HepG2 (cell line): ENCODE measurements around the gene RPL35. TPM values are rescaled to one million over a fixed set of nuclear protein-coding genes. Genes with fewer than 3 reads are reported as not detected.

Experiments used
- ATAC-seq: fragments of 200-7000 bp; cut with Tn5 transposase; 3 replicates; pipeline ENCODE4 v1.9.1; 2020; ENCODE audit warnings: mild to moderate bottlenecking, moderate library complexity
- BruUV-seq: library from RNA; stranded (reverse); fragments of 400-500 nt; replicated peaks from 2 replicates; lab custom pipeline; 2021; lab: Mats Ljungman, UMichigan
- CTCF ChIA-PET: fragments of 300-600 bp; formaldehyde crosslinking; extraction: SDS; loops from one replicate; lab custom pipeline; 2021; ENCODE audit warnings: low total read pairs, inconsistent platforms, low intra/inter-chr PET ratio; lab: Yijun Ruan, JAX
- POLR2A ChIA-PET: fragments of 350-600 bp; sonication (Branson Sonifier 250); formaldehyde crosslinking; loops from one replicate; lab custom pipeline; 2020; ENCODE audit warnings: antibody characterized with exemption, inconsistent platforms; lab: Yijun Ruan, JAX
- DNase-seq: peaks from one replicate; pipeline ENCODE4 v3.0.0-alpha.2; 2015; ENCODE audit warnings: low spot score
- FAIRE-seq: peaks from 3 replicates; lab custom pipeline; 2011; peaks lifted over from hg19 to GRCh38; lab: Jason Lieb, UNC
- H2AFZ ChIP-seq: one replicate; pipeline ENCODE4 v1.6.1; 2011; ENCODE audit warnings: low read length, inconsistent platforms
- H3K27ac ChIP-seq: fragments of 300-600 bp; 3 replicates; pipeline ENCODE4 v1.8.0; 2011; ENCODE audit warnings: mixed run types, mild to moderate bottlenecking, mixed read lengths, low read length, inconsistent platforms; ENCODE audit not compliant: insufficient read depth; ENCODE audit errors: extremely low read length
- H3K27me3 ChIP-seq, 2 experiments: fragments of 200-600 bp in 1 of 2; 2 replicates in 1 of 2; 3 replicates in 1 of 2; pipeline versions ENCODE4 v1.6.0 to v1.8.0; 2011; ENCODE audit warnings: low read length in 2 of 2, mild to moderate bottlenecking in 2 of 2, moderate library complexity in 2 of 2, inconsistent platforms in 1 of 2; ENCODE audit not compliant: insufficient read depth in 2 of 2, control insufficient read depth in 1 of 2
- H3K36me3 ChIP-seq, 2 experiments: fragments of 200-600 bp in 1 of 2; replicated peaks in 1 of 2; 2 replicates in 1 of 2; 3 replicates in 1 of 2; pipeline versions ENCODE4 v1.5.1 to v1.8.0; 2011; ENCODE audit warnings: low read length in 2 of 2, inconsistent platforms in 1 of 2; ENCODE audit not compliant: insufficient read depth in 2 of 2, control insufficient read depth in 1 of 2
- H3K4me1 ChIP-seq: 2 replicates; pipeline ENCODE4 v1.5.1; 2012; ENCODE audit warnings: low read length, inconsistent platforms; ENCODE audit not compliant: insufficient read depth
- H3K4me2 ChIP-seq: 2 replicates; pipeline ENCODE4 v1.6.0; 2011; ENCODE audit warnings: low read depth, low read length, inconsistent platforms
- H3K4me3 ChIP-seq, 3 experiments: fragments of 200-600 bp in 1 of 3; sonication (generic), shearing (Covaris generic) in 1 of 3; replicated peaks in 1 of 3; 2 replicates each; pipeline ENCODE4 v1.5.1; 2011 to 2016; ENCODE audit warnings: low read length in 3 of 3, inconsistent platforms in 2 of 3, low read depth in 2 of 3, mild to moderate bottlenecking in 2 of 3, control low read depth in 1 of 3, mixed read lengths in 1 of 3; ENCODE audit not compliant: insufficient read depth in 1 of 3
- H3K79me2 ChIP-seq: one replicate; pipeline ENCODE4 v1.6.1; 2011; ENCODE audit warnings: low read length, inconsistent platforms; ENCODE audit not compliant: insufficient read depth
- H3K9ac ChIP-seq: 2 replicates; pipeline ENCODE4 v1.6.0; 2011; ENCODE audit warnings: mild to moderate bottlenecking, low read depth, low read length, inconsistent platforms; ENCODE audit not compliant: insufficient read depth
- H3K9me3 ChIP-seq: 2 replicates; pipeline ENCODE4 v1.5.1; 2012; ENCODE audit warnings: mild to moderate bottlenecking, low read length
- H4K20me1 ChIP-seq: 2 replicates; pipeline ENCODE4 v1.6.0; 2011; ENCODE audit warnings: inconsistent platforms, mild to moderate bottlenecking, low read length, moderate library complexity; ENCODE audit not compliant: insufficient read depth
- EZH2 ChIP-seq: conservative IDR thresholded peaks from 2 replicates; pipeline ENCODE4 v1.6.1; 2012; ENCODE audit warnings: mild to moderate bottlenecking, low read depth, low read length, moderate library complexity
- JUN ChIP-seq: sonication (generic); formaldehyde crosslinking; IDR thresholded peaks from 2 replicates; pipeline ENCODE4 v1.4.0; 2020; ENCODE audit warnings: mild to moderate bottlenecking, missing genetic modification reagents
- RAD21 ChIP-seq: fragments of 450-650 bp; formaldehyde crosslinking; IDR thresholded peaks from 2 replicates; pipeline ENCODE4 v1.5.0; 2020; ENCODE audit warnings: mild to moderate bottlenecking
- TEAD3 ChIP-seq: optimal IDR thresholded peaks from 2 replicates; pipeline ENCODE3; 2016; ENCODE audit warnings: borderline replicate concordance
- ZBTB38 ChIP-seq: sonication (generic); formaldehyde crosslinking; IDR thresholded peaks from 2 replicates; pipeline ENCODE4 v1.5.1; 2020; ENCODE audit warnings: mild to moderate bottlenecking, missing genetic modification reagents
- ZNF589 ChIP-seq: sonication (generic); formaldehyde crosslinking; conservative IDR thresholded peaks from 2 replicates; pipeline ENCODE4 v1.8.0; 2022; ENCODE audit warnings: mild to moderate bottlenecking, moderate library complexity, missing genetic modification reagents
- WGBS: methylation state at CpG from one replicate; pipeline ENCODE4 v1.1.6; 2017; ENCODE audit warnings: low lambda C conversion rate; 5-methylcytosine and 5-hydroxymethylcytosine counted together
- in situ Hi-C: cut with HindIII; loops from 2 replicates; pipeline ENCODE4 v1.10.0; 2017; ENCODE audit warnings: low pct_unique_long_range_greater_than_20kb; ENCODE audit not compliant: extremely low pct_ligation_motif_present
- intact Hi-C: fragments of 100-400 bp; cut with micrococcal nuclease; formaldehyde crosslinking; loops from one replicate; pipeline ENCODE4 v1.10.0; 2022; ENCODE audit not compliant: unreplicated experiment
- polyA plus RNA-seq, 8 experiments: library from polyadenylated mRNA; depleted of rRNA in 3 of 8; stranded (reverse) in 7 of 8; unstranded in 1 of 8; fragments of >200 nt; fragmentation: Illumina TruSeq in 4 of 8; extraction: Trizol in 4 of 8; gene quantifications; 2 replicates each; pipeline versions ENCODE4 v1.2.1 to v1.2.3, GENCODE V29; 2011 to 2016; ENCODE audit warnings: low read depth in 4 of 8, missing spikeins in 1 of 8, mixed read lengths in 1 of 8; ENCODE audit not compliant: insufficient read depth in 1 of 8
- total RNA-seq, 5 experiments: library from RNA; depleted of rRNA; stranded (reverse); fragments of >200 nt; fragmentation: Illumina TruSeq; extraction: Trizol; gene quantifications; 2 replicates each; pipeline ENCODE4 v1.2.3, GENCODE V29; 2016; ENCODE audit warnings: low read depth in 1 of 5
- TF ChIP-seq, protein P1 (sequence below): sonication (generic); formaldehyde crosslinking; conservative IDR thresholded peaks from 2 replicates; pipeline ENCODE4 v1.4.0; 2020; ENCODE audit warnings: missing genetic modification reagents
- TF ChIP-seq, protein P2 (sequence below): sonication (generic); formaldehyde crosslinking; IDR thresholded peaks from 2 replicates; pipeline ENCODE4 v1.4.0; 2020; ENCODE audit warnings: missing genetic modification reagents
- TF ChIP-seq, protein P3 (sequence below): sonication (generic); formaldehyde crosslinking; IDR thresholded peaks from 2 replicates; pipeline ENCODE4 v1.4.0; 2020; ENCODE audit warnings: missing genetic modification reagents

RPL35 gene
- total and polyA plus RNA-seq, 2 of the 13 experiments (the other 11 are each of a cell fraction or from before 2014, with no cell fraction given), result 2,153 to 2,935 TPM

DNA sequence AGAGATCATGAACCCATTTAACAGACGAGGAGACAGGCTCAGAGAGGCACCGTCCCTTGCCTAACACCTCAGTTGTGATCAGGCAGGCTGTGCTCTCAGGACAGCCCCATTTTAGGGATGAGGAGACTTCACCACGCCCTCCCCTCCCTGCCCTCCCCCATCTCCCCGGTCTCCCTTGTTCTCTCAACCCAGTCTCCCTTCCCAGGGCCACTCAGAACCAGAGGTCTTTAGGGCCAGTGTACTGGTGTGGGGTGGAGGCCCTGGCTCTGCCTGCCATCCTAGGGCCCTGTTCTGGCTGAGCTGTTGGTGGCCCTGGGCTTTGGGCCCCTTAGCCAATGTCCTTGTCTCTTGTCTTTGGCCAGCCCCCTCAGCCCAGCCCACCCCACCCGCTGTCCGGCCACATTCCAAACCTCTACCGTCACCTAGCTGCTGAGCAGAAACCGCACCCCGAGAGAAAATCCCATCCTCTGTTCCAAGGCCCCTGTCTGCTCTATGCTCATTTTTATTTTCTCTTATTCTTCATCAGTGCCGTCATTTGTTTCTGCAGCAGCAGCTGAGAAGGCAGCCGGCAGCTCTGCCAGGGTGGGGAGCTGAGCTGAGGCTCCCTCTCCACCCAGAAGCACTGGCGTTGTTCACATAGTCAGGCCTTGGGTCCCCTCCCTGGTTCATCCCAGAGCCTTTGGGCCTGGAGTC is 50.9 kb downstream of the RPL35 start (continued):
- peak; percentile 80; the same call in 1 of the 2 replicates for TF ChIP-seq JUN (CRISPR knock-in tag)
- no peak for TF ChIP-seq ZNF589 (CRISPR knock-in tag)
- TF ChIP-seq TEAD3 (CRISPR knock-in tag), result peak; percentile 60
- 0 out of 2 replicates have a peak, but pooled peaks have one; percentile 4 for TF ChIP-seq RAD21 (CRISPR knock-in tag)
- TF ChIP-seq, protein P1, sequence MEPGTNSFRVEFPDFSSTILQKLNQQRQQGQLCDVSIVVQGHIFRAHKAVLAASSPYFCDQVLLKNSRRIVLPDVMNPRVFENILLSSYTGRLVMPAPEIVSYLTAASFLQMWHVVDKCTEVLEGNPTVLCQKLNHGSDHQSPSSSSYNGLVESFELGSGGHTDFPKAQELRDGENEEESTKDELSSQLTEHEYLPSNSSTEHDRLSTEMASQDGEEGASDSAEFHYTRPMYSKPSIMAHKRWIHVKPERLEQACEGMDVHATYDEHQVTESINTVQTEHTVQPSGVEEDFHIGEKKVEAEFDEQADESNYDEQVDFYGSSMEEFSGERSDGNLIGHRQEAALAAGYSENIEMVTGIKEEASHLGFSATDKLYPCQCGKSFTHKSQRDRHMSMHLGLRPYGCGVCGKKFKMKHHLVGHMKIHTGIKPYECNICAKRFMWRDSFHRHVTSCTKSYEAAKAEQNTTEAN (CRISPR knock-in tag), result no peak
- TF ChIP-seq, protein P2, sequence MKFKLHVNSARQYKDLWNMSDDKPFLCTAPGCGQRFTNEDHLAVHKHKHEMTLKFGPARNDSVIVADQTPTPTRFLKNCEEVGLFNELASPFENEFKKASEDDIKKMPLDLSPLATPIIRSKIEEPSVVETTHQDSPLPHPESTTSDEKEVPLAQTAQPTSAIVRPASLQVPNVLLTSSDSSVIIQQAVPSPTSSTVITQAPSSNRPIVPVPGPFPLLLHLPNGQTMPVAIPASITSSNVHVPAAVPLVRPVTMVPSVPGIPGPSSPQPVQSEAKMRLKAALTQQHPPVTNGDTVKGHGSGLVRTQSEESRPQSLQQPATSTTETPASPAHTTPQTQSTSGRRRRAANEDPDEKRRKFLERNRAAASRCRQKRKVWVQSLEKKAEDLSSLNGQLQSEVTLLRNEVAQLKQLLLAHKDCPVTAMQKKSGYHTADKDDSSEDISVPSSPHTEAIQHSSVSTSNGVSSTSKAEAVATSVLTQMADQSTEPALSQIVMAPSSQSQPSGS (CRISPR knock-in tag), result peak; percentile 54; the same call in 1 of the 2 replicates
- TF ChIP-seq, protein P3, sequence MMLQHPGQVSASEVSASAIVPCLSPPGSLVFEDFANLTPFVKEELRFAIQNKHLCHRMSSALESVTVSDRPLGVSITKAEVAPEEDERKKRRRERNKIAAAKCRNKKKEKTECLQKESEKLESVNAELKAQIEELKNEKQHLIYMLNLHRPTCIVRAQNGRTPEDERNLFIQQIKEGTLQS (CRISPR knock-in tag), result peak; percentile 68

DNA sequence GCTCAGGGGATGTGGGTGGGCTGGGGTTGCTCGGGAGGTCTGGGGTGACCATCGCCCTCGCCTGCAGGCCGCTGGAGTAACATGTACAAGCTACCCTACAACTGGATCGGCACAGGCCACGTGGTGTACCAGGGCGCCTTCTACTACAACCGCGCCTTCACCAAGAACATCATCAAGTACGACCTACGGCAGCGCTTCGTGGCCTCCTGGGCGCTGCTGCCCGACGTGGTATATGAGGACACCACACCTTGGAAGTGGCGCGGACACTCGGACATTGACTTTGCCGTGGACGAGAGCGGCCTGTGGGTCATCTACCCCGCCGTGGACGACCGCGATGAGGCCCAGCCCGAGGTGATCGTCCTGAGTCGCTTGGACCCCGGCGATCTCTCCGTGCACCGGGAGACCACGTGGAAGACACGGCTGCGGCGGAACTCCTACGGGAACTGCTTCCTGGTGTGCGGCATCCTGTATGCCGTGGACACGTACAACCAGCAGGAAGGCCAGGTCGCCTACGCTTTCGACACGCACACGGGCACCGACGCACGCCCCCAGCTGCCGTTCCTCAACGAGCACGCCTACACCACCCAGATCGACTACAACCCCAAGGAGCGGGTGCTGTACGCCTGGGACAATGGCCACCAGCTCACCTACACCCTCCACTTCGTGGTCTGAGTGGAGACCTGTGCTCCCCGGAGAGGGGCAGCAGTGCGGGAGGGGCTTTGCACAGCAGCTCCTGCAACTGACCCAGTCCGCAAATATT is 51.8 kb downstream of the RPL35 start:
- peak; percentile 51 for TF ChIP-seq ZBTB38 (CRISPR knock-in tag)
- TF ChIP-seq EZH2, result no peak

More for the DNA sequence above, 51.8 kb downstream of the RPL35 start:
- Histone ChIP-seq H3K4me1 (peaks cover 45% of the 10 kb centered on the region), H3K9me3 (no peaks in the 10 kb centered on the region), H3K4me2 (no peak overlapping the region), H3K4me3 (no peak overlapping the region), H2AFZ (no peak overlapping the region), H3K27ac (no peak overlapping the region), H3K79me2 (no peaks in the 10 kb centered on the region), H4K20me1 (no peaks in the 10 kb centered on the region), H3K9ac (no peak overlapping the region), H3K36me3 (no peaks in the 10 kb centered on the region), H3K27me3 (no peaks in the 10 kb centered on the region)
- ChIA-PET CTCF (no interaction called here), POLR2A (interaction anchor here (0.7 to 4.7 kb wide), 5 partner anchors 9 to 61 kb away, joined by 3 to 28 read pairs (median 3); no protein-coding TSS in a partner anchor)
- DNase-seq (no peak), FAIRE-seq (no peak), ATAC-seq (no peak; the same call in 2 of the 3 replicates)
- intact Hi-C loops (no loop called here), in situ Hi-C loops (no loop called here)
- BruUV-seq, result no TSS peak
- WGBS, result 93% methylated on average over 53 of the region's 60 CpGs
